GM19455 (cell line): ENCODE results near the gene NOTUM.

Experiments
- ATAC-seq: cut with Tn5 transposase; IDR thresholded peaks from one replicate; pipeline ENCODE4 v1.9.1; 2021; ENCODE audit not compliant: unreplicated experiment

Gene NOTUM

DNA sequence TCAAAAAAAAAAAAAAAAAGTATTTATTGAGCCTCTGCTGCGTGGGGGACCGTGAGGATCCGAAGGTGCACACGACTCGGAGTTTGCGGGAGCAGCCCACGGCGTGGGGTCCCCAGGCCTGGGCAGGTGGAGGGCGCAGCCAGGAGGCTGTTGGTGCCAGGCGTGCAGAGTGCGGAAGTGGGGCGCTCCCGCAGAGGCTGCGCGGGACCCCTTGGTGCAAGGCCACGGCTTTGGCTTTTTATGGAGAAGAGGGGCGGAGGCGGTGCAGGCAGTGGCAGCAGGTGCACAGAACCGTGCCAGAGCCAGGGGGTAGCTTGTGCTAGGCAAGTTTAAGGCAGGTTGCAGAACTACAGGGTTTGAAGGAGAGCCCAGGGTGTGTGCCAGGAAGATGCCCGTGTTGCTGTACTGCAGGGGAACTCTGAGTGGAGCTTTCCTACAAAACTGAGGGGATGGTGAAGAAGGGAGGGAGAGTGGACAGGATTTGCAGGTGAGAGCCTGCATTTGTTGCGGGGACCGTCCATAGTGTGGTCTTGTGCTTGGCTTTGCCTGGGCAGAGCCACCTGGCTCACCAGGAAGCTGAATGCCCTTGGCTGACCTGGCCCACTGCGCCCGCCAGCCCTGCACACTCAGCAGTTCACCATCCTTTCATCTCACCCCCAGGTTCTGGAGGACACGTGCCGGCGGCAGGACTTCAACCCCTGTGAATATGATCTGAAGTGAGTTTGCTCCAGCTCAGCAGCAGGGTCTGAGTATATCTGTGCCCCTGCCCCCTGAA lies 17.7 kb upstream of the NOTUM start:
- no peak for ATAC-seq

DNA sequence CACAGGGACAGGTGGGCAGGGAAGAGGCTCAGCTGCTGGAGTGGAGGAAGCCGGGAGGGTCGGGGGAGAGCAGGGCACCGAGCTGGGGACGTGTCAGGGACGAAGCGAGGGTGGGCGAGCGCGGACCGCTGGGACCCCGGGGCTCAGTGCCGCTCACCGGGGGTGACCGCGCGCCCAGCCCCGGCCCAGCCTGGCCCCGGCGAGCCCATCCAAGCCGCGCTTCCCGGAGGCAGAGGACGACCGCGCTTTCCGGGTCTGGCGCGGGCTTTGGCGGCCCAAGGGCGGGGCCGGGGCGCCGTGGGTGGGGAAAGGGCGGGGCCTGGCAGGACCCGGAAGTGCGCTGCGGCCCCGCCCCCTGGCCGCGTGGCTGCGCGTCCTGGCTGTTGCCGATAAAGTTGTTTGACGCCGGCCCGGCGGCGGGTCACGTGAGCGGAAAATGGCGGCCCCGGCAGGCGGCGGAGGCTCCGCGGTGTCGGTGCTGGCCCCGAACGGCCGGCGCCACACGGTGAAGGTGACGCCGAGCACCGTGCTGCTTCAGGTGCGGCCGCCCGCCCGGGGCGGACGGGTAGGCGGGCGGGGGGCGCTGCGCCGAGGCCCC lies 16.3 kb upstream of the NOTUM start, which contains the start of gene ASPSCR1:
Gene ASPSCR1 (plus strand): TSS at position 419 of the 598 bp plus-strand sequence. CDS start 18 bp downstream, at position 437.
- ATAC-seq, result peak; percentile 80

DNA sequence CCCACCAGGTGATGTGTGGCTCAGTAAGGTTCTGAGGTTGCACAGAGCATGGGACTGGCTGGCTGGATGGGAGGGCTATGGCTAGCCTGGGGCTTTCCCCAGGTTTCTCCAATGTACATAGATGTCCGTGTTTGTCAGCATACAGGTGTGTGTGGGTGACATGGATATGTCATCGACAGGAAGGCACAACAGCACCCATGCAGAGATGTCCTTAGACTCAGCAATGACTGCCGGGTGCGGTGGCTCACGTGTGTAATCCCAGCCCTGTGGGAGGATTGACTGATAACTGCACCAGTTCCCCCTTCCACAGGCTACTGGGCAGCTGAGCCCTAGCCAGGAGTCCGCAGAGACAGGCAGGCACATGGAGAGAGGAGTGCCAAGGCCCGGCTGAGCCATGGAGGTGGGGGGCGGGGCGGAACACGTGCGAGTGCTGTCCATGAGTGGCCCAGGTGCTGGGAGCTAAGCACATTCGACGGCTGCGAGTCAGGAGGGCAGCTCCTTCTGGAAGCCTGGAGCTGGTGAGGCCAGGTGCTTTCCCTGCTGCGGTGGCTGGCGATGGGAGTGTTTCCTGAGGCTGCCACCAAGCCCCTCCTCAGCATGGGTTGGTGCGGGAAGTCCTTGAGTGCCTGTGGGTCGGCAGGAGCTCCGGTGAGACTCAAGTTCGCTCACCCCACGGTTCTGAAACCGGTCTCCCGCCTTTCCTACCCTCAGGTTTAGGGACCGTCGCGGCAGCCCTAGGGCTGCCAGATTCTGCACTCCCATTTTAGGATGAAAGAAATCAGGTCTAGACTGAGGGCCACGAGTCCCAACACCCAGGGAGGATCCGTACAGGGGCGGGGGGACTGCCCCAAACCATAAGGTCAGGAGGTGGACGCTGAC lies 15.6 kb upstream of the NOTUM start:
- peak; percentile 7 for ATAC-seq

GRCh38 chr17:81973432-81973831 lies 12.4 kb upstream of the NOTUM start:
- ATAC-seq, result no peak

DNA sequence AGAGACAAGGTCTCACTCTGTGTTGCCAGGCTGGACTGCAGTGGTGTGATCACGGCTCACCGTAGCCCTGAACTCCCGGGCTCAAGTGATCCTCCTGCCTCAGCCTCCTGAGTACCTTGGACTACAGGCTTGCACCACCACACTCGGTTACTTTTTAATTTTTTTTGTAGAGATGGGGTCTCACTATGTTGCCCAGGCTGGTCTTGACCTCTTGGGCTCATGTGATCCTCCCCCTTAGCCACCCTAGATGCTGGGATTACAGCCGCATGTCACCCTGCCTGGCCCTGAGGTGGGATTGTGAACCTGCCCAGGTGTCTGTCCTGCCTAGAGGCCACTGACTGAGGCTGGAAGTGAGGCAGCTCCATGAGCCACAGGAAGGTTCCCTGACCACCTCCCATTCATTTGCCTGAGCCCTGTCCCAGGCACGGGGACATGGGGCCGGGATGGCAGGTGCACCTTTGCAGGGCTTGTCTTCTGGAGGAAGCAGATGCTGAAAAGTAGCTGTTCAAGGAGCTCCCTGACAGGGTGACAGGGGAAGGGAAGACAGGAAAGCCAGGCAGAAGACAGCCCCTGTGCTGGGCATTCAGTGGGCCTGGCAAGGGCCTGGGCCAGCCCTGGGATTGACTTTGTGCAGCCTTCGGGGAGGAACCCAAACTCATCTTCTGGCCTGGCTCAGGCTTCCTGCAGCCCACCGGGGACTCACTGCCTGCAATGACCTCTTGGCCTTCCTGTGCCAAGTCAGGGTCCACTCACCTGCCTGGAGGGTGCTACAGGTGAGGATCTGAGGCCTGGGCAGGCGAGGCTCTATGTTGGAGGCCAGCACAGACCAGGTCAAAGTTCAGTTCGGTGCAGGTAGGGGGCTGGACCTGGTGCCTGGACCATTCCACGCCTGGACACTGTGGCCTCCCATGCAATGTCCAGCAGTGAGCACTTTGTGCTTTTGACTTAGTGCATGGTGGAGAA lies 8.1 kb upstream of the NOTUM start:
- ATAC-seq, result no peak

GRCh38 chr17:81968396-81968745 lies 7.4 kb upstream of the NOTUM start:
- ATAC-seq, result no peak

- ATAC-seq, result no peak
Measured at GRCh38 chr17:81967533-81968395, 6.8 kb upstream of the NOTUM start.

- no peak for ATAC-seq
Measured at GRCh38 chr17:81967244-81967532, 6.2 kb upstream of the NOTUM start.

DNA sequence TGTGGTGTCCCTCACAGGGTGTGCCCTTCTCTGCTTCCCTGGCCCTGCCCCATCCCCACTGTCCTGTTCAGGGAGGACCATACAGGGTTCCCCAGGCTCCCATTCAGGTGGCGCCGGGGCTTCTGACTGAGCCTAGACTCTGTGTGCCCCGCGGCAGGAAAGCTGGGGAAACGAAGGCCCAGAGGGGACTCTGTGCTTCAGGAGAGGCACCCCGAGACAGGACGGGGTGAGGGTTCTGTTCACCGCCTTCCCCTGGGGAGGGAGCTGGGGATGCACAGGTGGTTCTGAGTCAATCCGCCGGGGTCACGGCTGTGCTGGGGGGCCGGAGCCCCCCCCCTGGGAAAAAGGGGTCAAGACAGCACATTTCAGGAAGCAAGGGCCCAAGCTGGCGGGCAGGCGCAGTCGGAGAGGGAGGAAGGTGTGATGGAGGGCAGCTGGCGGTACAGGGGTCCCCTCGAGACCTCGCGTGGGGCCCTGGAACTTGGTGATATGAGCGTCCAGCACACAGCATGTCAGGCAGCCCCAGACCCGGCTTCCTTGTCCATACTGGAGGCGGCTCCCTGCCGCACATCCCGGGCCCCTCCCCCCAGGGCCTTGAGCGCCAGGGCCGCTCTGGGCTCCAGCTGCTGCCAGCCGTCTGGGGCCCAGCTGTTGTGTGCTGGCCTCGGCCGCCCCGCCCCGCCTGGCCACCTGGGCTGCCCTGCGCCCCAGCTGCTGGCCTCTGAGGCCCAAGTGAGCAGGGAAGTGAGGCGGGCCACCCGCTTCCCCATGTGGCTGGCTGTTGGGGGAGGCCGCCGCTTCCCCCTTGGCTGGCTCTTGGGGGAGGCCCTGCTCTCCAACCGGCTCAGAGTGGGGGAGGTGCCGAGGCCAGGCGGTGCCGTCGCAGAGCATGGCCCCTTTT lies 5.6 kb upstream of the NOTUM start:
- no peak for ATAC-seq

DNA sequence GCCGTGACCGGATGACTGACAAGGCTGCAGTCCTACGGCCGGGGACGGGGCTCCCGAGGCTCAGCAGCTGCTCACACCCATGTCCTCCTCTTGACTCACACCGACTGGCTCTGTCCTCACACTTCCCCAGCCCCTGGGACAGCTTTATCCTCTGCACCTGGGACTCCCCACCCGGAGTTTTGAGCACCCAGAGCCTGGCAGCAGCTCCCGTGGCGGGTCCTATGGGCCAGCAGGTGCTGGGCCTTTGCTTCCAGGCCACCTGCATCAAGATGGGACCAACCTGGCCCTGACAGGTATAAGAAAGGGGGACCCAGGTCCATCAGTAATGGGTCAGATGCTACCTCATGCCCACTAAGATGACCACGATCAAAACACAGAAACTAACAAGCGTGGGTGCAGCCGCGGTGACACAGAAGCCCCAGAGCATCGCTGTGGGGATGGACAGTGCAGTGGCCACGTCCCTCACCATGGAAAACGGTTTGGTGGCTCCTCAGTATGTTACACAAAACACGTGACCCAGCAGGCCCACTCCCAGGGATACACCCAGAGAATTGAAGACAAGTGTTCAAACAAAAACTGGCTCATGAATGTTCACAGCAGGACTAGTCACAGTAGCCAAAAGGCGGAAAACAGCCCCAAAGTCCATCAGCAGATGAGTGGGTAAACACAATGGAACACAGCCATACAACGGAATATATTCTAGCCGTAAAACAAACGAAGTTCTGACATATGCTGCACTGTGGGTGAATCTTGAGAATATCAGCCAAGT lies 3.3 kb upstream of the NOTUM start:
- no peak for ATAC-seq

DNA sequence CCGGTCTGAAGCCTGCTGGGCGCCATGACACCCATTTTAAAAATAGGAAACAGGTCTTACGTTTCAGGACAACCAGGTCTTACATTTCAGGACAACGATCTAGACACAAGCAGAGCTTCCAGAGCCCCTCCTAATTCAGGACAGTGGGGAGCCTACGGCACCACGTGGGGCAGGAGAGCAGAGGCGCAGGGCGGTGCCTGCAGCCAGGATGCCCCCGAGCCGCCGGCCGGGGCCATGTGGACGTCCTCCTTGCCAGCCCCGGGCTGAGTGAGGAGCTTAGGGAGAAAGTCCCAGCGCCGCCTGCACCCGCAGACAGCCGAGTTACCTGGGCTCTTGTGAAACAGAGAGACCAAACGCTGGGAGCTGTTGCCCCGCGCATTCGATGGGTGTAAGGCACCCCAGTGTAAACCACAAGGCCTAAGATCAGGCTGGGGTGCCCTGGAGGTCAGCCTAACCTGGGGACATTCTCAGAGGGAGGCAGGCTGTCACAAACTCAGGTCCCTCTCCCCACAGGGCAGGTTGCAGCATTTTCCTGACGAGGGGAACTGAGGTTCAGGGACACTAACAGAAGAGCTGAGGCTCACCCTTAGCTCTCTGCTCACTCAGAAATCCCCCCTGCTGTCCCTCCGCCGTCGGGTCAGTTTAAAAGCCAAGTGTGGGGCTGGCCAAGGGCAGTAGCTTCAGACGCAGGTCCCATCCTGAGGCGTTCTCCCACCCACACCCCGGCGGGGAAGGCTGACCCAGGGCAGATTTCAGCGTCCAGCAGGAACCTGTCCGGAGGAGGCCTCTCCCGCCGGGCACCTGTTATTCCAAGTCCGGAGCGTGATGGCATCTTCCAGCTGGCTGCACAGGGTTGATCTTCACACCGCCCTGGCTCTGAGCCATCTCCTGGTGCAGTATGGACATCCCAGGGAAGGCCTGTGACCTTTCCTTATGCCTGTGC lies 1.8 kb upstream of the NOTUM start:
- no peak for ATAC-seq

DNA sequence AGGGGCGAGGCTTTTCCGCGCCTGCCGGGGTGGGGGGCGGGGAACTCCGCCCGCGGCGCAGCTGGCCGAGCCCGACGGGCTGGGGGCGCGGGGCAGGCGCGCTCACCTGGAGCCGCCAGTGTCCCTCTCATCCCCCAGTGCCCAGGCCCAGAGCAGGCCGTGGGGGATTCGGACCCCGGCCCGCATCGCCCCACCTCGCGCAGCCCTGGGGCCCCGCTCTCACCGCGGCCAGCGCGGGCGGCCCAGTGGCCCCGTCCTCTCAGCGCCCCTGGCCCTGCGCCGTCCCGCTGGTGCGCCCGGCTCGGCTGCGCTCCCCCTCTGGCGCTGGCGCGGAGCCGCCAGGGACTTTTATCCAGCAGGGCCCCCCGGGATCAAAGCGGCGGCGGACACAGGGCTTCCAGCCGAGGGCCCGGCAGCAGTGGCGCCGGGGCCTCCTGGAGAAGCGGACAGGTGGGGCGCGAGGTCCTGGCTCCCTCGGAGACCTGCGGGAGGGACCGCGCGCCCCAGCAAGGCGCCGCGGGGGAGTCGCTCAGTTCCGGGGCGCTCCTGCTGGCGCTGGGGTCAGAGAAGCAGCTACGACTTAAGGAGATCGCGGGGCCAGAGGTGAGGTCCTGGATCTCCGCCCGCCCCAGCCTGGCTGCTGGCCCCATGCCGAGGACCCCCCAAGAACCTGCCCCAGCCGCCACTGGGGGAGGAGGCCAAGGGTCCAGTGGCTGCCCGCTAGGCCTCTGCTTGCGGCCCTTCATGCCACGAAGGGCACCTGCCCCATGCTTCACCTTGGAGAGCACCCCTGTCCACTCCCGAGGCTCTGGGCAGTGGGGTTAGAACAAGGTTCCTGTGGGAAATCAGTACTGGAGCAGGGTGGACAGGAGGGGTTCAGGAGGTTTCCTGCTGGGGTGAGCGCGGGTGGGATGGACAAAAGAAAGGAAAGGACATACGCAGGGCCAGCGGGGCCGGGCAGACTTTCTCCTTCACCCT lies 823 bp upstream of the NOTUM start:
- ATAC-seq, result no peak

DNA sequence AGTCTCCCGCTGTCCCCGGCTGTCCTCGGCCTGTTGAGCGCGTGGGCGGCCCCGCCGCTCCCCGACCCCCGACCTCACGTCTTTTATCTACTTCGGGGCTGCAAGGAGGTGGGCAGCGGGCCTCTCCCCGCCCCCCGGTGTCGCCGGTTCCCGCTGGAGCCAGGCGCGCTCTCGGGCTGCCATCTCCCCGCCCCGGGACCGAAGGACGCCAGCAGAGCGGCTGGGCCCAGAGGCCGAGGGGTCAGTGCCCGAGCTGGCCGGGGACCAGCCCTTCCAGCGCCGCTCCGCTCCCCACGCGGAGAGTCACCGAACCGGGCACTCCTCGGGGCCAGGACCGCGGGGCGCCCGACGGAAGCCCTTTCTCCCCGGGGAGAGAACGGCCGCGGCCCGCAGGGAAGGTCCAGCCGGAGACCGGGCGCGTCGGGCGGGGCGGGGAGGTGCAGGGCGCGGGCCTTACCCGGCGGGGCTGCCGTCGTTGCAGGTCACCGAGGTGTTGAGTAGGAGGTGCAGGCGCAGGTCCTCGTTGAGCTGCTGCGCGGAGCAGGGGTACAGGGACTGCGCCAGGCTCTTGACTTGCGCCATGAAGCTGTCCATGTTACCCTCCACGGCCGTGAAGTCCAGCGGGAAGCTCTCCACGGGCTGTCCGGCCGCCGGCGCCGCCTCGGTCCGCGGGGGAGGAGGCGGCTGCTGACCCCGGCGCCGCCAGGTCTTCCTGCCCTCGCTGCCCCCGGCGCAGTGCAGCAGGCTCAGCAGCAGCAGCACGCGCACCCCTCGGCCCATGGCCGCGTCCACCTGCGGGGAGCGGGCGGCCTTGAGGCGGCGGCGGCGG lies 643 bp downstream of the NOTUM start:
- ATAC-seq, result no peak

- no peak for ATAC-seq
Measured at GRCh38 chr17:81959362-81960129, 1.4 kb downstream of the NOTUM start.
